Right cardiac atrium (tissue), 5 donors: ENCODE measurements around the gene ZSCAN5A. TPM values are rescaled to one million over a fixed set of nuclear protein-coding genes. Genes with fewer than 3 reads are reported as not detected.
A peak's percentile ranks its signal among the peaks of the same experiment; 100 is the strongest.
"Not testable (repeated sequence)": the region's sequence is repeated elsewhere in the genome, so short reads cannot be mapped to it uniquely, and the experiment has no call there.

ENCODE experiments used
- ATAC-seq, 2 donors: fragments of 200-7000 bp; cut with Tn5 transposase; one replicate each; pipeline versions ENCODE4 v1.8.0 to v1.9.1; 2020; ENCODE audit warnings: moderate library complexity in 2 of 2, mild to moderate bottlenecking in 1 of 2
- DNase-seq, 3 donors: peaks; one replicate each; pipeline ENCODE4 v3.0.0-alpha.2; 2020
- H3K27ac ChIP-seq: one replicate; pipeline ENCODE4 v1.5.1; 2013; ENCODE audit warnings: mild to moderate bottlenecking, low read length, control low read depth, moderate library complexity
- H3K27me3 ChIP-seq: one replicate; pipeline ENCODE4 v1.6.1; 2013; ENCODE audit not compliant: control insufficient read depth, insufficient read depth
- H3K4me1 ChIP-seq: one replicate; pipeline ENCODE4 v1.6.1; 2013; ENCODE audit warnings: low read length; ENCODE audit not compliant: control insufficient read depth, insufficient read depth
- H3K4me3 ChIP-seq: one replicate; pipeline ENCODE4 v1.5.1; 2013; ENCODE audit warnings: low read length, control low read depth
- H3K9me3 ChIP-seq: one replicate; pipeline ENCODE4 v1.6.1; 2013; ENCODE audit warnings: low read length; ENCODE audit not compliant: control insufficient read depth
- WGBS: extraction: QIAGEN DNeasy Blood & Tissue Kit; methylation state at CpG from one replicate; pipeline ENCODE4 v1.1.7; 2013; 5-methylcytosine and 5-hydroxymethylcytosine counted together
- intact Hi-C, 4 donors: fragments of 100-400 bp; cut with DNase I; formaldehyde crosslinking; loops; one replicate each; pipeline versions ENCODE4 v1.11.0 to v1.14.0; 2022 to 2023
- polyA plus RNA-seq: library from polyadenylated mRNA; stranded (reverse); fragments of 200-250 nt; gene quantifications from one replicate; pipeline ENCODE4 v1.2.3, GENCODE V29; 2013
- total RNA-seq, 4 donors: library from RNA; stranded (reverse); fragmentation: NEBNext Ultra II Directional; extraction: Animal tissue kit (Norgen Biotek cat#: 25700); gene quantifications; one replicate each; pipeline ENCODE4 v1.2.1, GENCODE V29; 2021
- donor health status: healthy with polysubstance abuse.
- donor health status: DM: no; HTN: yes; CAD: no.
- donor health status: DM: no; HTN: no; CAD: no.
- donor health status: DM: no; HTN: yes; CAD: no; lungs with severe emphysema.
- donor health status: DM: yes; HTN: yes; CAD: no.

The ZSCAN5A gene
- total and polyA plus RNA-seq, 5 donors: 16.5 to 25.8 (median 19.2) TPM

GRCh38 chr19:56337077-56337476, 22.4 kb upstream of the ZSCAN5A start:
- H3K4me1 ChIP-seq, H3K27ac ChIP-seq, ATAC-seq, H3K9me3 ChIP-seq, H3K27me3 ChIP-seq, DNase-seq, H3K4me3 ChIP-seq: not testable (repeated sequence)
- 93% methylated on average over 8 of the region's 8 CpGs for WGBS
- intact Hi-C loops: loop anchor here in 1 of 4 donors (10.0 kb wide), 1 partner anchor 82 kb away; no protein-coding TSS in a partner anchor

DNA sequence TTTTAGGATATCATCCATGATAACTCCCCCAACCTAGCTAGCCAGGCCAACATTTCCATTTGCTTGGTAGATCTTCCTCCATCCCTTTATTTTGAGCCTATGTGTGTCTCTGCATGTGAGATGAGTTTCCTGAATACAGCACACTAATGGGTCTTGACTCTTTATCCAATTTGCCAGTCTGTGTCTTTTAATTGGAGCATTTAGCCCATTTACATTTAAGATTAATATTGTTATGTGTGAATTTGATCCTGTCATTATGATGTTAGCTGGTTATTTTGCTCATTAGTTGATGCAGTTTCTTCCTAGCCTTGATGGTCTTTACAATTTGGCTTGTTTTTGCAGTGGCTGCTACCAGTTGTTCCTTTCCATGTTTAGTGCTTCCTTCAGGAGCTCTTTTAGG, 20.7 kb upstream of the ZSCAN5A start:
- H3K4me3 ChIP-seq, H3K27ac ChIP-seq, ATAC-seq, DNase-seq, H3K27me3 ChIP-seq, H3K4me1 ChIP-seq, H3K9me3 ChIP-seq: not testable (repeated sequence)
- intact Hi-C loops: loop anchor here in 1 of 4 donors (10.0 kb wide), 1 partner anchor 81 kb away; no protein-coding TSS in a partner anchor

DNA sequence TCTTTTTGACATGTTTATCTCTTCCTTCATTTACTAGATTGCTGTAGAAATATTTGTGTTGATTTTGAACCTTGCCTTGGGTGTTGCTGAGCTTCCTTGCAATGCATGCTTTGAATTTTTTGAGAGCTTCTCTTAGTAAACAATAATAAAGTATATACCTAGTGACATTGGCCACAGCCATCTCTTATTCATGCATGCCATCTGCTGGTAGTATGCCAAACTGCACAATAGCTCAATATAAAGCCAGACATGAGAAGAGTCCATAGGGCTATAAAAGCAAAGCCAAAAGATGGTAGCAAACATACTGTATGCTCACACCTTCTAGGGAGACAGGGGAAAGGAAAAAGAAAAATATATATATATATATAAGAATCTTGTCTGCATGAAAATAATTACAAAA, 18.9 kb upstream of the ZSCAN5A start:
- intact Hi-C loops: loop anchor here in 2 of 4 donors (5.0 to 10.0 kb wide), 2 partner anchors 79 to 81 kb away; no protein-coding TSS in a partner anchor
- Histone ChIP-seq H3K27me3 (no peaks in the 10 kb centered on the region), H3K4me3 (no peak overlapping the region), H3K27ac (no peak overlapping the region), H3K9me3 (no peaks in the 10 kb centered on the region), H3K4me1 (no peaks in the 10 kb centered on the region)
- ATAC-seq (peak in 1 of 2 donors; percentile 39), DNase-seq (no peak)

GRCh38 chr19:56332695-56333094, 18.1 kb upstream of the ZSCAN5A start:
- DNase-seq: no peak
- Histone ChIP-seq H3K4me3 (no peak overlapping the region), H3K4me1 (no peaks in the 10 kb centered on the region), H3K9me3 (no peaks in the 10 kb centered on the region), H3K27me3 (no peaks in the 10 kb centered on the region), H3K27ac (no peak overlapping the region)
- intact Hi-C loops: loop anchor here in 2 of 4 donors (5.0 to 10.0 kb wide), 2 partner anchors 78 to 80 kb away; no protein-coding TSS in a partner anchor
- ATAC-seq: no peak

- no peak for ATAC-seq
- Histone ChIP-seq H3K9me3 (no peaks in the 10 kb centered on the region), H3K27ac (no peak overlapping the region), H3K4me1 (peaks cover 12% of the 10 kb centered on the region), H3K4me3 (no peak overlapping the region), H3K27me3 (no peaks in the 10 kb centered on the region)
- intact Hi-C loops: no loop called here
- DNase-seq: no peak
- WGBS: 33% methylated on average over 1 of the region's 1 CpG
Measured at GRCh38 chr19:56324436-56324835, 9.8 kb upstream of the ZSCAN5A start.

- H3K27me3 ChIP-seq: no peaks in the 10 kb centered on the region
- peak overlapping the region; percentile 80 for H3K27ac ChIP-seq
- no peak for ATAC-seq
- no peak overlapping the region for H3K4me3 ChIP-seq
- no peaks in the 10 kb centered on the region for H3K9me3 ChIP-seq
- H3K4me1 ChIP-seq: peaks cover 12% of the 10 kb centered on the region
- WGBS: 41% methylated on average over 7 of the region's 7 CpGs
- intact Hi-C loops: no loop called here
- DNase-seq: no peak
Measured at GRCh38 chr19:56321989-56322440, 7.4 kb upstream of the ZSCAN5A start.

DNA sequence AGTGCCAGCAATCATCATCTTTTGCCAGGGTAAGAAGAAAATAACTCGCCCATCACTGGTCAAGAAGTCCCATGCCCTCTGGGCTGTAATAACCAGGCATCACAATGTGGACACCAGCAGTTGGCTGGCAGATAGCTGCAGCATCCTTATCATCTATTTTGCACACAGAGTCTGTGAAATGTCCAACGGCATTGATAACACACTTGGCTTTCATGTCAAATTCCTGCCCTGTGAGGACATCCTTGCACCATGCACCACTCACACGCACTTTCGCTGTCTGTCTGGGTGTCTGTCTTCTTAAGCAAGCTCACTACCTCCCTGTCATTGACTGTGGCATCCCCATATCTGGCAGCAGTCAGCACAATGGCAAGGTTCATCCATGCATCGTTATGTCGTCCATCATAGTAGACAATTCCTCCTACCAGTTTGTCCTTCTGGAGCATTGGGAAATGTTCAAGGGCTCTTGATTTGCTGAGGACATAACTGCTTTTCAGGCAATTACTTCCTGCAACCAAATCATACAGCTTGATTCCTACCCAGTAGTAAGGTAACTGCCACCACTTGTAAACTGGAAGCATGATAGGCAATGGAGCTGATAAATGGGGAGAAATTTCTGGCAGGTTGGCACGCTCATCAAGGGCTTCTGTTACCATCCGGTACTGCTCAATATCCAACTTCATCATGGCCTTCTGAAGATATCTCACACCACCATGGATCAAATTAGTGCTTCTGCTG, 6.8 kb upstream of the ZSCAN5A start:
- WGBS: 40% methylated on average over 8 of the region's 8 CpGs
- ATAC-seq (peak; percentile 77 to 90), DNase-seq (no peak)
- H3K9me3 ChIP-seq: no peaks in the 10 kb centered on the region
- H3K4me1 ChIP-seq: peaks cover 12% of the 10 kb centered on the region
- peak overlapping the region; percentile 80 for H3K27ac ChIP-seq
- no peak overlapping the region for H3K4me3 ChIP-seq
- intact Hi-C loops: no loop called here
- H3K27me3 ChIP-seq: no peaks in the 10 kb centered on the region

DNA sequence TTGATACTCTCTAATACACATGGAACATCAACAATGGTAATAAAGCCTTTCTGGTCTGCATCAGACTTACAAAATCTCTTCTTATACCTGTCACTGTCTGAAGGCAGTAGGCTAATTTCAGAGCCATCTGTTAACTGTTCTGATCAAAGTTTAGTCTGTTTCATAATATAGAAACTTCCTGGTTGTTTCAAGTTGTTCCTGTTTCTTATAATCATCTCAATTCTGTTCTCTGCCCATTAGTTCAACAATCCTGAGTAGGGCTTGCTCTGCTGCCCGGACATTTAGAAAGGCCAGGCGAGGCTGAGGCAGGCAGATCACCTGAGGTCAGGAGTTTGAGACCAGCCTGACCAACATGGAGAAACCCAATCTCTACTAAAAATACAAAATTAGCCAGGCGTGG, 5.4 kb upstream of the ZSCAN5A start:
- 81% methylated on average over 3 of the region's 3 CpGs for WGBS
- Histone ChIP-seq H3K27ac (no peak overlapping the region), H3K4me1 (peaks cover 14% of the 10 kb centered on the region), H3K4me3 (no peak overlapping the region), H3K27me3 (no peaks in the 10 kb centered on the region), H3K9me3 (no peaks in the 10 kb centered on the region)
- ATAC-seq: no peak
- no peak for DNase-seq
- intact Hi-C loops: no loop called here

DNA sequence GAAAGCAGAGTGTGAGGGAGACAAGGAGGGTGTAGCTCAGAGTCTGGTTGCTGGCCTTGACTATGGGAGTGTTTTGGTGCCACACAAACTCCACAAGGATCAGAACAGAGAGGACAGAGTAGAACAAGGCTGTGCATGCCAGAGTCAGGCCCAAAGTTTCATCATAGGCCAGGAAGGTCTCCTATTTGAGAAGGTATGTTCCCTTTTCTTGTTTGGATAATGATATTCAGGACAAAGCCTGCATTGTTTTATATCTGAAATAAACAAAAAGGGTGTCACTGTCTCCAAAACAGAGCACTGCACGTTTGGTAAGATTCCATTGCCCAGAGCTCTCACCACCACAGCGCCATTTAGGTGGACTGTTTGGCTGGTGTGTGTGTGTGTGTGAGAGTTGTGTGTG, 3.1 kb upstream of the ZSCAN5A start:
- DNase-seq: no peak
- Histone ChIP-seq H3K9me3 (no peaks in the 10 kb centered on the region), H3K4me3 (no peak overlapping the region), H3K27ac (no peak overlapping the region), H3K27me3 (no peaks in the 10 kb centered on the region), H3K4me1 (peaks cover 12% of the 10 kb centered on the region)
- ATAC-seq: no peak
- 62% methylated on average over 2 of the region's 2 CpGs for WGBS
- intact Hi-C loops: no loop called here

DNA sequence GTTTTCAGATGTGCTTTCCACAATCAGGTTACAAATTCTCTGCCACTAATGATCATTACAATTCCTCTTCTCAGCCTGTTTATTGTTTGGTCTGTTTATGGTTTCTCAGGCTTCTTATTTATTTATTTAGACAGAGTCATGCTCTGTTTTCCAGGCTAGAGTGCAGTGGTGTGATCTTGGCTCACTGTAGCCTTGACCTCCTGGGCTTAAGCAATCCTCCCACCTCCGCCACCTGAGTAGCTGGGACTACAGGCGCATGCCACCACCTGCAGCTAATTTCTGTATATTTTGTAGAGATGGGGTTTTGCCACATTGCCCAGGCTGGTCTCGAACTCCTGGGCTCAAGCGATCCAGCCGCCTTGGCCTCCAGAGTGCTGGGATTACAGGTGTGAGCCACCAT, 2.1 kb upstream of the ZSCAN5A start:
- WGBS: 96% methylated on average over 5 of the region's 5 CpGs
- ATAC-seq: no peak
- H3K27me3 ChIP-seq: no peaks in the 10 kb centered on the region
- no peak for DNase-seq
- no peak overlapping the region for H3K27ac ChIP-seq
- peaks cover 7% of the 10 kb centered on the region for H3K4me1 ChIP-seq
- H3K4me3 ChIP-seq: no peak overlapping the region
- H3K9me3 ChIP-seq: no peaks in the 10 kb centered on the region
- intact Hi-C loops: no loop called here

DNA sequence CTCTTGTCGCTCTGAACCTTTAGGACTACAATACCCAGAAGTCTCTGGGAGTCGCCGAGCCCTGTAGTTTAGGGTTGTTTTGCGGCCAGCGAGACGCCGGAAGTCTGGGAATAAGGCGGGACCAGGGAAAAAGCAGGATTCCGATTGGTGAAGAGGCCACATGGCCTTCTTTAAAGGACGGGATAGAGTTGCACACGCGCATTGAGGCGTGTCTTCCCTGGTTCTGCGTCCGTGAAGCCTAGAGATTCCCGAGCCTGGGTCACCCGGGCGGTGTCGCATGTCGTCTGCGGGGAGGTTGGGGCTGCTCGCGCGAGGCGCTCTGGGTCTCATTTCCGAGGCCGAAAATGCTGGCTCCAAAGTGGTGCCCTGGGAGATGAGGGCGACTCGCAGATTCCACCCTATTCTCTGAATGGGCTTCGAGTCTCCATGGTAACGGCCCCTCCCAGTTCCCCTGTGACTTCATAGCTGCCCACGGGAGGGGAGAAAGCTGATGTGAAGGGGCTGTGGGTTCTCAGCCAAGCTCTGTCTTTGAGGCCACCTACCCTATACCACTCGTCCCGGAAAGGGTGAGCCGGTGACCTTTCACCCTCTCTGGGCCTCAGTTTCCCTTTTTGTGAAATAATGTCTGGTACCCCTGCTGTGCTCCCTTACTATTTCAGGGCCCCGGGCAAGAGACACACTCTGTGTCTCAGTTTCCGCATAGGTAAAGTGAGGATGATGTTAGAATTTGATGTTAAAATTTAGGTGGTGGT, 614 bp upstream of the ZSCAN5A start:
- peak; percentile 94 to 97 (median 96) for DNase-seq
- peak; percentile 96 to 97 for ATAC-seq
- WGBS: 1% methylated on average over 37 of the region's 37 CpGs
- intact Hi-C loops: no loop called here
- H3K27me3 ChIP-seq: no peaks in the 10 kb centered on the region
- peak overlapping the region; percentile 99 for H3K27ac ChIP-seq
- peak overlapping the region; percentile 78 for H3K4me3 ChIP-seq
- peaks cover 5% of the 10 kb centered on the region for H3K4me1 ChIP-seq
- H3K9me3 ChIP-seq: no peaks in the 10 kb centered on the region
